HFFc6 (cell line): Measurements from ENCODE around the gene MAP3K20. TPM values are rescaled to one million over a fixed set of nuclear protein-coding genes. Genes with fewer than 3 reads are reported as not detected.

Experiments used
- DNase-seq: peaks from one replicate; pipeline ENCODE4 v3.0.0-alpha.2; 2018
- H3K27ac Mint-ChIP-seq: 2 replicates; pipeline ENCODE4 v1.8.0; 2020; ENCODE audit warnings: mild to moderate bottlenecking, mixed read lengths
- H3K27me3 Mint-ChIP-seq: 2 replicates; pipeline ENCODE4 v1.8.0; 2021; ENCODE audit warnings: mild to moderate bottlenecking, moderate library complexity, mixed read lengths; ENCODE audit not compliant: insufficient read depth
- H3K36me3 Mint-ChIP-seq: 2 replicates; pipeline ENCODE4 v1.8.0; 2021; ENCODE audit warnings: low read depth, mixed read lengths
- H3K4me1 Mint-ChIP-seq: 2 replicates; pipeline ENCODE4 v1.8.0; 2020; ENCODE audit warnings: low read depth, mixed read lengths
- H3K4me3 Mint-ChIP-seq: 2 replicates; pipeline ENCODE4 v1.8.0; 2020; ENCODE audit warnings: mild to moderate bottlenecking, moderate library complexity, mixed read lengths
- H3K9me3 Mint-ChIP-seq: 2 replicates; pipeline ENCODE4 v1.8.0; 2020; ENCODE audit warnings: mild to moderate bottlenecking, mixed read lengths
- total RNA-seq, 6 experiments: library from RNA; stranded (reverse); fragmentation: NEBNext Ultra II Directional; extraction: Animal tissue kit (Norgen Biotek cat#: 25700); gene quantifications; 2 replicates in 1 of 6; 3 replicates in 5 of 6; pipeline ENCODE4 v1.2.3, GENCODE V29; 2021
- TF ChIP-seq, protein P1 (sequence below): fragments of 200-600 bp; sonication (generic); IDR thresholded peaks from 2 replicates; pipeline ENCODE4 v1.5.0; 2021; ENCODE audit warnings: antibody characterized with exemption, mild to moderate bottlenecking

Gene MAP3K20
- total RNA-seq, 6 experiments from 2014 or later, result 126 to 150 (median 134) TPM

DNA sequence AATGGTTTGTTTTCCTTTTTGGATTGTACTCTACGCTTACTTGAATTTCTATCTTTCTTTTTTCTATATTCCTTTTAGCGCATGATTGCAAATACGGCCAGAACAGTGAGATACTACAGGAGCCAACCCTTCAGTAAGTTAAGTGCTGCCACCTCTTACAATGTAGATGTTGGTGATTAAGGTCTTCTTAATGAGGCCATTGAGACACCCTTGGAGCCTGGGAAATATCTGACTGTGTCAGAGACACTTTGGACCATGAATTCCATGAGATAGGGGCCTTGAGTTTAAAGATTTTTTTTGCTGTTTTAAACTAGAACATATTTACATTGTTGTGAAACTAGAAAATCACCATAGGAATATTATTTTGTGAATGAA lies 27.1 kb upstream of the MAP3K20 start:
- Mint-ChIP-seq H3K27ac (peak overlapping the region; percentile 89), H3K4me3 (peak overlapping the region; percentile 38; the same call in 1 of the 2 replicates)

DNA sequence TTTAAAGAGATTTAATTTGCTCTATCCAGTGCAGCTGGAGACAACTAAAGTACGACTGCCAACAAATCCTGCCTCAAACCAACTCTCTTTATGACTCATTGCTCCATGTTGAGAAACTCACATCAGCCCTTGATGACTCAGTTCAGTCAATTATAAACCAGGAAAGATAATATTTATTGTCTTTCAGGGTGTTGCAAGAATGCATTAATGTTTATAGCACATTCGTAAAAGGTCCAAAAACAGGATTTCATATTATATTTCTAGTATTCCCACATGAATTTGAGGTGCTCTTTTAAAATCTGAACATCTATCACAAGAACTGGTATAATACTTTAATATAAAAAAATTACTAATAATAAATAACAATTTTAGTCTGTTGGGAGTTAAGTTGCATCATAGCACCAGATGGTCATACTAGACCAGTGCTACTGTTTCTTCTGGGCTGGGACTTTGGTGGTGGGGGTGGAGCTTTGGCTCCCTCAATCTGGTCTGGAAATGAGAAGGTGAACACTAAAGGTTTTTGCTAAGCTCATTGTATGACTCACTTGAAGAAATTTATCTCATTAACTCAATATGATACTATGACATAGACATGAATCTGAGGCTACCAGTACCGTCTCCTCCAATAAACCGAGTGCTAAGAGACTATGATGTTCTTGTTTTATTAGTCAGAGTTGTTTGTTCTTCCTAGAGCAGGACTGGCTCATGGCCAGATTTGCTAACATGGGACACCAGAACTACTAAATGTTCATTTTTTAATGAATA lies 26.6 kb upstream of the MAP3K20 start:
- Mint-ChIP-seq H3K9me3 (no peaks in the 10 kb centered on the region), H3K4me1 (peaks cover 87% of the 10 kb centered on the region), H3K27ac (peak overlapping the region; percentile 89), H3K4me3 (peak overlapping the region; percentile 63), H3K36me3 (peaks cover 4% of the 10 kb centered on the region), H3K27me3 (no peaks in the 10 kb centered on the region)
- peak; percentile 98 for DNase-seq
- TF ChIP-seq, protein P1, sequence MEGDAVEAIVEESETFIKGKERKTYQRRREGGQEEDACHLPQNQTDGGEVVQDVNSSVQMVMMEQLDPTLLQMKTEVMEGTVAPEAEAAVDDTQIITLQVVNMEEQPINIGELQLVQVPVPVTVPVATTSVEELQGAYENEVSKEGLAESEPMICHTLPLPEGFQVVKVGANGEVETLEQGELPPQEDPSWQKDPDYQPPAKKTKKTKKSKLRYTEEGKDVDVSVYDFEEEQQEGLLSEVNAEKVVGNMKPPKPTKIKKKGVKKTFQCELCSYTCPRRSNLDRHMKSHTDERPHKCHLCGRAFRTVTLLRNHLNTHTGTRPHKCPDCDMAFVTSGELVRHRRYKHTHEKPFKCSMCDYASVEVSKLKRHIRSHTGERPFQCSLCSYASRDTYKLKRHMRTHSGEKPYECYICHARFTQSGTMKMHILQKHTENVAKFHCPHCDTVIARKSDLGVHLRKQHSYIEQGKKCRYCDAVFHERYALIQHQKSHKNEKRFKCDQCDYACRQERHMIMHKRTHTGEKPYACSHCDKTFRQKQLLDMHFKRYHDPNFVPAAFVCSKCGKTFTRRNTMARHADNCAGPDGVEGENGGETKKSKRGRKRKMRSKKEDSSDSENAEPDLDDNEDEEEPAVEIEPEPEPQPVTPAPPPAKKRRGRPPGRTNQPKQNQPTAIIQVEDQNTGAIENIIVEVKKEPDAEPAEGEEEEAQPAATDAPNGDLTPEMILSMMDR, result no peak

More for the DNA sequence above, 27.1 kb upstream of the MAP3K20 start:
- peaks cover 4% of the 10 kb centered on the region for H3K36me3 Mint-ChIP-seq
- TF ChIP-seq, protein P1, result no peak
- DNase-seq, result no peak
- no peaks in the 10 kb centered on the region for H3K9me3 Mint-ChIP-seq
- H3K27me3 Mint-ChIP-seq, result no peaks in the 10 kb centered on the region
- H3K4me1 Mint-ChIP-seq, result peaks cover 82% of the 10 kb centered on the region

DNA sequence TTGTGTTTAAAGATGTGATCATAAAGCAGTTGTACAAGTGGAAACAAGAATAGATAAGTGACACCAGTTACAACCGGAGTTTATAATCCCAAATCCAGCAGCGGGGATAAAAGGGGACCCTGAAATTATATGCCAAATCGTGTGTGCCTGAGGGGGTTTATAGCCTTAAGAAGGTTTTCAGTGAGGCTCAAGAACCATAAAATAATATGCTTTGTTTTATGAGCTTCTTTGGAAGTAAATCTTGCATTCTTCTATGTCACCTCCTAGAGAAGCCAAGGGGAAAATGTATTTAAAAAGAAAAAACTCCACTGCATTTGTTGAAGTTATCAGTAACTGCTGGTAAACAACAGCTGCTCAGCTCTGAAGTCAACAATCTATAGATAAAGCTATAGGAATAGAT lies 25.8 kb upstream of the MAP3K20 start:
- TF ChIP-seq, protein P1, result no peak
- peak overlapping the region; percentile 63 for H3K4me3 Mint-ChIP-seq
- no peak for DNase-seq
- peak overlapping the region; percentile 89 for H3K27ac Mint-ChIP-seq
- no peaks in the 10 kb centered on the region for H3K27me3 Mint-ChIP-seq
- no peaks in the 10 kb centered on the region for H3K9me3 Mint-ChIP-seq
- H3K4me1 Mint-ChIP-seq, result peaks cover 89% of the 10 kb centered on the region
- H3K36me3 Mint-ChIP-seq, result peaks cover 4% of the 10 kb centered on the region

DNA sequence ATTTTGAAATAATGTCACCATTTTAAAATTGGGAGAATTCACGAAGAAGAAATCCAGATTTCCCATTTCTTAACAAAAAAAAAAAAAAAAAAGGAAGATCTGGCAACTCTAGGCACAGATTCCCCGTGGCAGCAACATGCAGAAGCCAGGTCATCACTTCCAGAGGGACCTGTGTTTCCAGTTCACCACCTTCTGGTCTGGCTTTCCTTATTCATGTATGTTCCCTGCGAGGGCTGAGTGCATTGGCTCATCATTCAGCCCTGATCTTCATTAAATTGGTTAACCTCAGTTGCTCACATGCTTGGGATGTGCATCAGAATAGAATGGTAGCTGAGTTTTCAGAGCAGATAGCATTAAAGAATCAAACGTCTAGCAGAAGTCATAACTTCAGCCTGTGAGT lies 25.0 kb upstream of the MAP3K20 start:
- Mint-ChIP-seq H3K4me1 (peaks cover 89% of the 10 kb centered on the region), H3K9me3 (no peaks in the 10 kb centered on the region), H3K4me3 (no peak overlapping the region), H3K36me3 (peaks cover 4% of the 10 kb centered on the region), H3K27me3 (no peaks in the 10 kb centered on the region), H3K27ac (no peak overlapping the region)
- DNase-seq, result no peak
- TF ChIP-seq, protein P1, result no peak

DNA sequence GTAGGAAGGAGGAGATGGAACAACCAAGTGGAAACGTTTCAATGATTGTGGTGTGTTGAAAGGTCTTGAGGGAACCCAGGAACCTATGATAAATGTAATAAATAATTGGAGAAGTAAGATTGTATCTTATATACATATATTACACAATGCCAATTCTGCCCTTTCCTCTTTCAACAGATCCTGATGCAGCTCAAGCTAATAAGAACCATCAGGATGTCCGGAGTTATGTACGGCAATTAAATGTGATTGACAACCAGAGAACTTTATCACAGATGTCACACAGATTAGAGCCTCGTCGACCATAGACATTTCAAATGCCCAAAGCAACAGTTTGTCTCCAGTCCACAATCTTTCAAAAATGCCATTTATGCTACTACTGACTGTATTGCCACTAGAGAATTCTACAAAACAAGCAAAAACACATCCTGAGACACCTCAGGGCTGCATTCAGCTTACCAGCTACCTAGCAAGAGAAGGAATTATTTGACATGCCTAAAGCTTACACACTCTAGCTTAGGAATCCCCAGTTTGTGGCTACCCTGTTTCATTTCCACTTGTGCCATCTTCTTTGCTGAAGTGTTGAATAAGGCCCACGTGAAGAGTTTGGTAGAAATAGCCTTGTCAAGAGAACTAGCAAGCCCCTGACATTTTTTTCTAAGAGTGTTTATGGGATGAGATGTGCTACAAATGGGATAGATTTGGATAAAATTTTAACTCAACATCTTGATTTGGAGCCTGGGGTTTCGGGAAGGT lies 24.0 kb upstream of the MAP3K20 start:
- H3K9me3 Mint-ChIP-seq, result no peaks in the 10 kb centered on the region
- H3K4me1 Mint-ChIP-seq, result peaks cover 87% of the 10 kb centered on the region
- TF ChIP-seq, protein P1, result no peak
- DNase-seq, result no peak
- H3K36me3 Mint-ChIP-seq, result peaks cover 4% of the 10 kb centered on the region
- no peak overlapping the region for H3K27ac Mint-ChIP-seq
- H3K27me3 Mint-ChIP-seq, result no peaks in the 10 kb centered on the region
- H3K4me3 Mint-ChIP-seq, result no peak overlapping the region
